ENCODE measurements around the gene PIP4P1.
A peak's percentile ranks its signal among the peaks of the same experiment; 100 is the strongest.
"Not testable (repeated sequence)": the region's sequence is repeated elsewhere in the genome, so short reads cannot be mapped to it uniquely, and the experiment has no call there.

Gene PIP4P1

GRCh38 chr14:20476776-20477175, 15.5 kb upstream of the PIP4P1 start:
- no peak for DNase-seq (ENCODE audit: low read depth)

- DNase-seq (ENCODE audit: low read depth), result no peak
These were observed 11.4 kb upstream of the PIP4P1 start for GRCh38 chr14:20472536-20473169.

- no peak for DNase-seq (ENCODE audit: low read depth)
These were observed 9.3 kb upstream of the PIP4P1 start for GRCh38 chr14:20470603-20470901.

- DNase-seq (ENCODE audit: low read depth), result peak; percentile 36
These were observed 8.8 kb upstream of the PIP4P1 start for GRCh38 chr14:20469890-20470602.

GRCh38 chr14:20469242-20469889, 8.1 kb upstream of the PIP4P1 start, which contains the start of gene PNP:
Gene PNP (plus strand): TSS chr14:20469406. CDS start chr14:20469525, 119 bp downstream.
- DNase-seq (ENCODE audit: low read depth), result peak; percentile 85

- DNase-seq (ENCODE audit: low read depth), result no peak
These were observed 7.6 kb upstream of the PIP4P1 start for GRCh38 chr14:20468764-20469241.

- DNase-seq (ENCODE audit: low read depth), result peak; percentile 68
These were observed 593 bp downstream of the PIP4P1 start for GRCh38 chr14:20460458-20461224.

- DNase-seq (ENCODE audit: low read depth), result no peak
These were observed 3.0 kb downstream of the PIP4P1 start for GRCh38 chr14:20458031-20458789.

- DNase-seq (ENCODE audit: low read depth), result no peak
These were observed 4.3 kb downstream of the PIP4P1 start for GRCh38 chr14:20456971-20457370.

GRCh38 chr14:20455355-20456300, 5.6 kb downstream of the PIP4P1 start:
- DNase-seq (ENCODE audit: low read depth), result peak; percentile 69

GRCh38 chr14:20454516-20455354, 6.5 kb downstream of the PIP4P1 start, which contains the start of the genes APEX1 and OSGEP:
Gene APEX1 (plus strand): TSS chr14:20455226. CDS start chr14:20455646, 420 bp downstream.
Gene OSGEP (minus strand): TSS chr14:20454812. CDS start chr14:20454683, 129 bp downstream.
- DNase-seq (ENCODE audit: low read depth), result peak; percentile 98

GRCh38 chr14:20452831-20453230, 8.4 kb downstream of the PIP4P1 start:
- DNase-seq (ENCODE audit: low read depth), result not testable (repeated sequence)

GRCh38 chr14:20446889-20447288, 14.3 kb downstream of the PIP4P1 start:
- no peak for DNase-seq (ENCODE audit: low read depth)

- not testable (repeated sequence) for DNase-seq (ENCODE audit: low read depth)
These were observed 17.6 kb downstream of the PIP4P1 start for GRCh38 chr14:20443650-20444049.

GRCh38 chr14:20441461-20441860, 19.8 kb downstream of the PIP4P1 start:
- no peak for DNase-seq (ENCODE audit: low read depth)

- DNase-seq (ENCODE audit: low read depth), result no peak
These were observed 20.4 kb downstream of the PIP4P1 start for GRCh38 chr14:20440882-20441281.

GRCh38 chr14:20440465-20440864, 20.8 kb downstream of the PIP4P1 start:
- no peak for DNase-seq (ENCODE audit: low read depth)

GRCh38 chr14:20438664-20439063, 22.6 kb downstream of the PIP4P1 start:
- no peak for DNase-seq (ENCODE audit: low read depth)

GRCh38 chr14:20436363-20436755, 24.9 kb downstream of the PIP4P1 start:
- no peak for DNase-seq (ENCODE audit: low read depth)

All from T follicular helper cell (primary cell).